22Rv1 (cell line): ENCODE measurements around the gene CDC42EP3.

Experiments
- ZFX ChIP-seq: fragments of 450-650 bp; IDR thresholded peaks from 2 replicates; pipeline ENCODE4 v1.6.1; 2017; ENCODE audit warnings: antibody characterized with exemption, borderline replicate concordance
- TF ChIP-seq, protein P1 (sequence below): fragments of 450-650 bp; IDR thresholded peaks from 2 replicates; pipeline ENCODE4 v1.5.1; 2017; ENCODE audit warnings: mild to moderate bottlenecking

DNA sequence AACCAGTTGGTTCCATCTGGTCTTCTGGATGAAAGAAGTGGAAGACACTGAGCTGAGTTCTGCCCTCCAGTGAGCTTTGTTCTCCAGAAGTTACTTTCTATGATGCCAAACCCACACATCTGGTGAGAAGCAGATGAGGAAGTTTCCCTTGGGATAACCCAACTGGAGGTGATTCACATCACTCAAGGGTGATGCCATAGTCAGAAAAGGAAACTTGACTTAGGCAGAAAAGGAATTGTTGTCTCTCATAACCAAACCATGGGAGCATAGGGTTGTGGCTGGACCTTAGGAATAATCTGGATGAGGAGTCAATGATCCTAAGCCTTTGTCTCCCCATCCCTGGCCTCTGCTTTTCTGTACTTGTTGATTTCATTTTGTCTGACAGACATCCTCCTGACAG, 43.7 kb downstream of the CDC42EP3 start:
- TF ChIP-seq, protein P1, sequence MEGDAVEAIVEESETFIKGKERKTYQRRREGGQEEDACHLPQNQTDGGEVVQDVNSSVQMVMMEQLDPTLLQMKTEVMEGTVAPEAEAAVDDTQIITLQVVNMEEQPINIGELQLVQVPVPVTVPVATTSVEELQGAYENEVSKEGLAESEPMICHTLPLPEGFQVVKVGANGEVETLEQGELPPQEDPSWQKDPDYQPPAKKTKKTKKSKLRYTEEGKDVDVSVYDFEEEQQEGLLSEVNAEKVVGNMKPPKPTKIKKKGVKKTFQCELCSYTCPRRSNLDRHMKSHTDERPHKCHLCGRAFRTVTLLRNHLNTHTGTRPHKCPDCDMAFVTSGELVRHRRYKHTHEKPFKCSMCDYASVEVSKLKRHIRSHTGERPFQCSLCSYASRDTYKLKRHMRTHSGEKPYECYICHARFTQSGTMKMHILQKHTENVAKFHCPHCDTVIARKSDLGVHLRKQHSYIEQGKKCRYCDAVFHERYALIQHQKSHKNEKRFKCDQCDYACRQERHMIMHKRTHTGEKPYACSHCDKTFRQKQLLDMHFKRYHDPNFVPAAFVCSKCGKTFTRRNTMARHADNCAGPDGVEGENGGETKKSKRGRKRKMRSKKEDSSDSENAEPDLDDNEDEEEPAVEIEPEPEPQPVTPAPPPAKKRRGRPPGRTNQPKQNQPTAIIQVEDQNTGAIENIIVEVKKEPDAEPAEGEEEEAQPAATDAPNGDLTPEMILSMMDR = no peak
- no peak for TF ChIP-seq ZFX
